ENCODE data around the gene PRUNE2.

PRUNE2 gene

DNA sequence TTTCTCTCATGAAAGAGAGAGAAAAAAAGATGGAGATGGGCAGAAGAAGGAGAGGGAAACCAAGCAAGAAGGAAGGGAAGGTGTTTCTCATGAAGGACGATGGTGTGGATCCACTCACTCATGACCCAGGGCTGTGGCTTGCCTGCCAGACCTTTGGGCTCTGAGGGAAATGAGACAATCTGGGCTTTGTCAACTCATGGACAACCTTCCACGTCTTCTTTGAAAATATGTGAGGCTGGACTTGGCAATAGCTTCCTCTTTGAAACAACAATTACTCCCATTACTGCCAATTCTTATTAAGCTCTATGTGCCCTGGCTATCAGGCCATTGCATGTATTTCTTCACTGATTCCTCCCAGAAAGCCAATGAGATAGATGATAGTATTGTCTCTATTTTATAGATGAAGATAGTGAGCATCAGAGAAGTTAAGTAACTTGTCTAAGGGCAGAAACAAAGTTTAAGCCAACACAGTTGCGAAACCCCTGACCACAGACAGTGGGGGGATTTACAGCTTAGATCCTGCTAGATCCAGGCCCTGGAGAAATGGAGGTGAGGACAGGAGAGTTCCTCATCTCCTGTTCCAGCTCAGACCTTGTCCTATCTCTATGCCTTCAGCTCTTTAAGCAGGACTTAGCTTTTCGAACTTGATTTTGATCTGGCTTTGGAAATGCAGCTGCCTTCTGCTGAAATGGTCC lies 314.5 kb downstream of the PRUNE2 start:
- DNase-seq = no peak

- DNase-seq = no peak
Observed at GRCh38 chr9:76588316-76588715, 317.6 kb downstream of the PRUNE2 start.

DNA sequence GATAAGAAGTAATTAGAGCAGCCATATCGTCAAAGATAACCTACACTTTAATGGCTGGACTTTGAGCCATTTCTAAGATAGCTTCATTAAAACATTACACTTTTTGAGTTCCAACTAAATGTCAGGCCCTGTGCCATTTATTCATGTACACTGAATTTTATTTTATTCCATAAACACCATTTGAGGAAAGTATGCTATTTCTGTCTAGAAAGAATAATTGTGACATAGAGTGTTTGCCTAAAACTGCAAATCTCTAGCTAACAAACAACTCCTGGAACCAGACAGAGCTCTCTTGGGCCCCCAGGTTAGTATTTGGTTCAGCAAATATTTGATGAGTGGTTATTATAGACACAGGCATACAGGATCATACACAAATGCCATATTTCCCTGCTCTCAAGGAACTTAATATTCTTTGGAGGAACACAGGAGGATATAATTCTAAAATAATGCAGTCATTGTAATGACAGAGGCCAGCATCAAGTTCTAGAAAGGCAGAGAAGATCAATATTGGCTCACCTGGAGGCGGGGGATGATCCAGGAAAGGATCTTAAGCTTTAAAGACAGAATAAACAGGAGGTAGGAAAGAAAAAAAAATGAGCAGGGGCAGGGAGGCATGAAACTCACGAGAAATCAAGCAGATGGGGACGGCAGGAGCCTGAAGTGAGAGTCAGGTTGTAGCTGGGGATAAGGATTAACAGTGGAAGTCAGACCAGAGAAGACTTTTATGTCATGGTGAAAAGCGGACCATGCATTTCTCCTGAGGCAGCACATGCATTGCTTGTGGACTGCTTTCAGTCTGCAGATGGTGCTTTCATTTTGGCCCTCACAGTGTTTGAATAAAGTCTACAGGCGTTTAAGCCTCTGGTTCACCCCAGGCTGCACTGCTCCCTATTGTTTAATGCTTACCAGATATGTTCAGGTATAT lies 319.3 kb downstream of the PRUNE2 start:
- DNase-seq = no peak

- DNase-seq = no peak
Observed at GRCh38 chr9:76585487-76586389, 320.2 kb downstream of the PRUNE2 start.

DNA sequence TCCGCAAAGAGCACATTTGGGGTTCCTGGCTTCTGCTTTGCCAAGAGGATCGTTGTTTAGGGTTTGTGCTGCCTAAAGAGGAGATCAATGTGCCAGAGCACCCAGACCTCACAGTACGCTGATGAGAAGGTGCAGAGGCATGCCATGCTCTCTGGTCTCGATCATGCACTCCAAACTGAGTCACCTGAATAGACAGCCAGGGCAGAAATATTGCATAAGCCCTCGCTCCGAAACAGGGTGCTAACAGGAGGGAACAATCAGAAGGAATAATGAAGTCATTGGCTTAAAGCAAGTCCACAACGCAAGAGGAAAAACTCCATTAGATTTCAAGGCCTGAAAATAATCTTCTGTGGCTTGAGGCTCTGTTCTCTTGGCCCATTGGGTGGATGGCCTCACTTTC lies 322.7 kb downstream of the PRUNE2 start:
- DNase-seq = no peak

- no peak for DNase-seq
Observed at GRCh38 chr9:76581731-76582130, 324.2 kb downstream of the PRUNE2 start.

- DNase-seq = no peak
Observed at GRCh38 chr9:76580820-76581219, 325.1 kb downstream of the PRUNE2 start.

- DNase-seq = no peak
Observed at GRCh38 chr9:76580188-76580587, 325.7 kb downstream of the PRUNE2 start.

DNA sequence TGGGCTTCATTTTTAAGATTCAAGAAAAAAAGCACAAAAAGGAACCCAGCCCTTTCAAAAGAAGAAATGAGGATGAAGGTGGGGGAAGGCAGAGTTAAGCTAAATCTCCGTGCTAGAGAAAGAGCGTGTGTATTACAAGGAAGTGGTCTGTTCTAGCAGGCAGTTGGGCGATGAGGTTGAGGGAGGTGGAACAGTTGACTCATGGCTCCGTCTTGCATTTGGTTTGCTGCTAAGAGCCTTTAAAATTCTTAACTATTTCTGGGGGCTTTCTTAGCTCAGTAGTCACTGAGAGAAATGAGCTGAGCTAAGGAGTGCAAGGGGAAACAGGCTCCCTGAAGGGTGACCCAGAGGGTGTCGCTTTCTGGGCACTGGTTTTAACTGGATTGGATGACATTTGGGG lies 329.6 kb downstream of the PRUNE2 start:
- no peak for DNase-seq

DNA sequence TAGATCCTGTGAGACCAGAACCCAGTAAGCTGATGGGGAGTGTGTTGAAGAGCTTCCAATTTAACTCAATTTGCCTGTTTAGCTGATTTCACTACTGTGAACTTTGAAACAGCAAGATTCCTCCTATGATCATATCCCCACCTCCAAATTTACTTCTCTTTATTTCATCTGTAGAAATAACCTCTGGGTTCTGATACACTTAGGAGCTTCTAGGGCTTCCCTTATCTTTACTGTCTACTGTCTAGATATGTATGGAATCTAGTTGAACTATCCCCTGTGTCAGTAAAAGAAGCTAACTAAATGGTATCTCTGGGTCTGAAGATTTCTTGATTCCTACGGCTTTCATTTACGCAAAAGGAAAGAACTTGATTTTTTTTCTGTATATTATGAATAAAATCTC lies 330.2 kb downstream of the PRUNE2 start:
- no peak for DNase-seq

GRCh38 chr9:76573905-76574760 lies 331.8 kb downstream of the PRUNE2 start:
- DNase-seq = no peak

DNA sequence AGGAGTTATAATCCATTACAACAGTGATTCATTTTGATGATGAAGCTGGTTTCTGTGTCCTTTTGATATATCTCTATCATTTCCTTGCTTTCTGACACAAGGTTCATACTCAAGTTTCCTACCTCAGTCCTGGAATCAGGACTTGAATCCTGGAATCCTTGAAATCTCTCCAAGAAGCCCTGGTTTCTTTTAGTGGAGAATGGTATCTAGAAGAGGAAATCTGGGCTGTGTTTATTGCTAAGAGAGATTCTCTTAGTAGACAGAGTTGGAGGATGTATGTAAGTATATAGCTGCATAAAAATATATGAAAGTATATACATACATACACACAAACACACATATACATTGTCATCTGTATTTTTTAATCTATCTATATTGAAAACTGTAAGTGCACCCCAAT lies 332.5 kb downstream of the PRUNE2 start:
- DNase-seq = no peak

- no peak for DNase-seq
Observed at GRCh38 chr9:76572151-76572550, 333.8 kb downstream of the PRUNE2 start.

DNA sequence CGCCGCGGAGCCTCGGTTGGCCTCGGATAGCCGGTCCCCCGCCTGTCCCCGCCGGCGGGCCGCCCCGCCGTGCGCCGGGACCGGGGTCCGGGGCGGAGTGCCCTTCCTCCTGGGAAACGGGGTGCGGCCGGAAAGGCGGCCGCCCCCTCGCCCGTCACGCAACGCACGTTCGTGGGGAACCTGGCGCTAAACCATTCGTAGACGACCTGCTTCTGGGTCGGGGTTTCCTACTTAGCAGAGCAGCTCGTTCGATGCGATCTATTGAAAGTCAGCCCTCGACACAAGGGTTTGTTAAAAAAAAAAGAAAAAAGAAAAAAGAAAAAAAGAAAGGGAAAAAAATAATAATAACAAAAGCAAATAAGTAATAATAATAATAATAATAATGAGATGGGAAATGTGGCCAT lies 334.2 kb downstream of the PRUNE2 start:
- no peak for DNase-seq

DNA sequence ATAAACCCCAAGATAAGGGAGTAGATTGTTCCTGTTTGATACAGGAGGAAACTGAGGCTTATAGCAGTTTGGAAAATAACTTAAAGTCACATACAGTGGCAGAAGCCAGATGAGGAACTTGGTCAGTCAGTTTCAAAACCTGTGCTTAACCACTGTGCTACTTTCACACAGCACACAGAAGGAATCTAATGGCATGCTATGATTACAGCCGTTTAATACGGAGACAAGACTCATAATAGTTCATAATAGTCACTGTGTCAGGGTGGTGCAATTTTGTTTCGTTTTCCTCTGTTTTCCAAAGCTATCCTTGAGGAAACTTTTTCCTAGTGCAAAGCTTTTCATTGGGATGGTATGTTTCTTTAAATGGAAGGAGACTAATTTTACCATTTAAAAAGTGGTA lies 334.6 kb downstream of the PRUNE2 start:
- DNase-seq = no peak

GRCh38 chr9:76570826-76571225 lies 335.1 kb downstream of the PRUNE2 start:
- DNase-seq = no peak

GRCh38 chr9:76567086-76567485 lies 338.8 kb downstream of the PRUNE2 start:
- no peak for DNase-seq

- DNase-seq = no peak
Observed at GRCh38 chr9:76564297-76564696, 341.6 kb downstream of the PRUNE2 start.

DNA sequence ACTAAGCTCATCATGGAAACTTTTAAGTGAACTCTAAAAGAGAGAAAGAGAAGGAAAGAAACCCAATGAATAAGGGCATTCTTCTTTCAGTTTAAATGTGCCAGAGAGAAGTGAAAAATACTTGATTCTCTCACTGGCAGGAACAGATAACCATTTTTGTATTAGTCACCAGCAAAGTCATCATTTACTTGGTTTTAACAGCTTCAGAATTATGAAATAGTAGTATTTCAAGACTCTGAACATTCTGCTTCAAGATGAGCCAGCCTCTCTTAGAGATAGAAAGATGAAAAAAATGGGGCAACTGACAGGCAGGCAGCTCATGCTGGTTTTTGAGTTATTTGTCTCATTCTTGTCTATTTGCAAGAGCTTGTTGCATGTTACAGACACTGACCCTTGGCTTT lies 343.4 kb downstream of the PRUNE2 start:
- no peak for DNase-seq

DNA sequence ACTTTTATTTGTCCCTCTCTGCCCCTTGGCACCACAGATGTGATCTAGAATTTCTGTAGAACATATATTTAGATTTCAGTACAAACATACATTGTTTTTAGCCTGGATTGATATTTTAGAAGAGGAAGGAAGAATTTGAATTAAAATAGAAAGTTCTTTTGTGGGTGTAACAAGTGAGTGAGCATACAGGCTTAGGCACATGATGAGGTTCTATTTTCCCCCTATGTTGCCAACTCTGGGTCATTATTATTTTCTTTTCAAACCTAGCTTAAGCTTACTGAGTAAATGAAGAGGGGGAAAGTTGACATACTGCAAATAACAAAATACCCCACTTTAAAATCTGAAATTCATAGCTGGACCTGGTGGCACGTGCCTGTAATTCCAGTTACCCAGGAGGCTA lies 344.0 kb downstream of the PRUNE2 start:
- DNase-seq = no peak

All from NCI-H446 treated with DMSO at 0.1 percent for 48 hours (cell line).